GM18873 (cell line): ENCODE results near the gene RAP1B.

Experiments
- ATAC-seq: cut with Tn5 transposase; IDR thresholded peaks from one replicate; pipeline ENCODE4 v1.9.1; 2021; ENCODE audit warnings: mild to moderate bottlenecking, moderate library complexity, moderate number of reproducible peaks; ENCODE audit not compliant: unreplicated experiment, low FRiP score

The RAP1B gene

GRCh38 chr12:68686595-68687521 lies 76.2 kb downstream of the RAP1B start, which contains the start of gene NUP107:
TSS of gene NUP107 (plus strand) at chr12:68686978. CDS start at chr12:68687066, 88 bp downstream.
- ATAC-seq, result peak; percentile 89

GRCh38 chr12:68695454-68695853 lies 84.8 kb downstream of the RAP1B start:
- no peak for ATAC-seq

GRCh38 chr12:68699486-68699885 lies 88.8 kb downstream of the RAP1B start:
- no peak for ATAC-seq
